ENCODE measurements around the gene SPDYC.
A peak's percentile ranks its signal among the peaks of the same experiment; 100 is the strongest.

SPDYC gene, protein sequence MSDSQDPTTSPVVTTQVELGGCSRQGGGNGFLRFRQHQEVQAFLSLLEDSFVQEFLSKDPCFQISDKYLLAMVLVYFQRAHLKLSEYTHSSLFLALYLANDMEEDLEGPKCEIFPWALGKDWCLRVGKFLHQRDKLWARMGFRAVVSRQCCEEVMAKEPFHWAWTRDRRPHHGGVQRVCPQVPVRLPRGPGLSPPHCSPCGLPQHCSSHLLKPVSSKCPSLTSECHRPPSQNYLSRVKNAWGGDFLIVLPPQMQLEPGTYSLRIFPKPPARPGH

DNA sequence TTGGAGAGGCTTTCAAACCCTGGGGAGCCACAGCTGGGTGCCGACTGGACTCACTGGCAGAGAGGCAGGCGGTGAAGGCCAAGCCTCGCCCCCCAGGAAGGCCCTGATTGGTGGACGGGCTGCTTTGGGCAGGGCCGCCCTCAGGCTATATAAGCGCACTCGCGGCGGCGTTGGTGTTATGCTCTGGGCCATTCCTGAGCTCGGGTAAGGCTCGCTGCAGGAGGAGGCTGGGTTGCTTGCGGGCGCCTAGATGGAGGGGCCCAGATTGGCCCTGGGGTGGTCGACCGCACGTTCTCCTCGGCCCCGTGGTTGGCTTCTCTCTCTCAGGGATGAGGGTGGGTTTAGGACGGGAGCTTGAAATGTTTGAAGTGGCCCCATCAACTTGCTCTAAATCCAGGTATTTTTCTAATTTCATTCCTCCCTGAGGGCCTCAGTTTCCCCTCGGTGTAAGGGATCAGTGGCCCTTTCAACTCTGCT, at the start of gene SPDYC:
Gene SPDYC (plus strand): TSS at position 176 of the 477 bp plus-strand sequence. CDS start 1,125 bp downstream, outside the sequence.
- H3K9me3 Mint-ChIP-seq (ENCODE audit: low read depth) = no peaks in the 10 kb centered on the region

DNA sequence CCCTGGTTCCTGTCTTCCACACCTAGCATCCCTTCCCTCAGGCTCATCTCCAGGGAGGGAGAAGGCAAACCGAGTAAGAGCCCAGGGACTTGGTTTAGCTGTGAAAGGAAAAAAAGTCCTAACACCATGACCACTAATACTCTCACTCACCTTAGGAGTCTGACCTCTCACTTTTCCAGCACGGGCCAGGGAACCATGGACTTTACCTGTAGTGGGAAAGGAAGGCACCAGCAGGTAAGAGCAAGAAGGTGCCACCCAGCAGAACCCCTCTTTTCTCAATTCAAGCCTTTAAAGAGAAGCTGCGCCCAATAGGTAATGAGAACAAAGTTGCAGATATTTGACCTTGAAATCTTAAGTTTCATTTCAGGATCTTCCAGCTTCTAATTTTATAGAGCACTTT, 49.2 kb upstream of the SPDYC start:
- Mint-ChIP-seq H3K36me3 (peaks cover 16% of the 10 kb centered on the region), H3K27me3 (no peaks in the 10 kb centered on the region), H3K4me1 (ENCODE audit: low read depth) (peaks cover 55% of the 10 kb centered on the region), H3K27ac (peak overlapping the region; percentile 100), H3K4me3 (peak overlapping the region; percentile 100), H3K9me3 (ENCODE audit: low read depth) (no peaks in the 10 kb centered on the region)

More for the DNA sequence above, at the start of gene SPDYC:
- Mint-ChIP-seq H3K27ac (no peak within 1 kb of the TSS), H3K36me3 (no peaks in the 10 kb centered on the region), H3K4me1 (ENCODE audit: low read depth) (no peaks in the 10 kb centered on the region), H3K27me3 (no peaks in the 10 kb centered on the region), H3K4me3 (no peak within 1 kb of the TSS)

DNA sequence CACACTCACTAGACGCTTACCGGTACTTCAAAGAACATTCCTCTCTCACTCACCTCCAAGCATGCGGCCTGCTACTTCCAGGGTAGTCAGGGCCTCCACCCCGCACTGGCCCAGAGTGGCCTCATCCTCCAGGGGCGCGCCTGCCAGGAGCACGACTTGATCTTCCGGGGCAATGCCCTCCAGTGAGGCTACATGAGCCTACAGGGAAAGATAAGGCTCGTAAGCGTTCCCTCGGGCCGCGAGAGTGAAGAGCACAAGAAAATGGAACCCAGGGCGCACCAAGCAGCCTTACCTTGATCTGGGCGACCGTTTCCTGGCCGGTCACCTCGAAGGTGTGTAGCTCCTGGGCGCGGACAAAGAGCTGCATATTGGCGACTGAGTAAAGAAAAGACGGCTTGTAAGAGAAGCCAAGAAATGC, 48.6 kb upstream of the SPDYC start:
- Mint-ChIP-seq H3K4me3 (peak overlapping the region; percentile 100), H3K9me3 (ENCODE audit: low read depth) (no peaks in the 10 kb centered on the region), H3K4me1 (ENCODE audit: low read depth) (peaks cover 50% of the 10 kb centered on the region), H3K27ac (peak overlapping the region; percentile 100), H3K36me3 (peaks cover 16% of the 10 kb centered on the region), H3K27me3 (no peaks in the 10 kb centered on the region)

DNA sequence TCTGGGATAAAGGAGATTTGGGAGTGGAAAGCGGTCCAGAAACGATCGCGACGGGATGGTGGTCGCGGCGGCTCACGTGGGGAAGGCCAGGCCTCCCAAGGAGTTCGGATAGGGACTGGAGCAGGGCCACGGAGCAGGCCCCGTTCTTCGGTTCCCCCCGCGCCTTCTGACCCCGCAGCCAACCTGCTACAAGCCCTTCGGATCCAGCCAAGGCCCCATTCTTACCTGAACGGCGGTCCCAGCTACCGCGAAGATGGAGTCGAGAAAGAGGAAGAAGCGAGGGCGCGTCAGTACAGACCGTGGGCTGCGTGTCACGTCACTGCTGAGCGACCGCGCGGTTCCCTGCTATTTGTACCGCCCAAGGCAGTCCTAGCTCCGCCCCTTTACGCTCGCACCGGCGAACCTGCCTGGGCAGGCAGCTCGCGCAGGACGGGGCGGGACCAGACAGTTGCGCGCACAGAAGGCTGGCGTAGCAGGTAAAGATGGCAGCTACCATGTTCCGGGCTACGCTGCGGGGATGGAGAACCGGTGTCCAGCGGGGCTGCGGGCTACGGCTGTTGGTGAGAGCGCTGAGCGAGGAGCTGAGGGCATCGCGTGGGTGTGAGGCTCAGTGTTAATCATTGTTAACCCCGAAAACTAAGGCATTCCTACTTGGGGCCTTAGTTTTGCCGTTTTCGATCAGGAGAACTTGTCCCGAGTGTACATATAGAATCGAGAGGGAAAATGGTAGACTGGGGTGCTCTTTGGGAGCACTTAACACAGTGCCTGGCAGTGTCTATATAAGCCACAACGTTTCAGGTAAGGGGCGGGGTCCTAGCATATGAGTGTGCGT, 48.0 kb upstream of the SPDYC start, which contains the start of the genes FAU and MRPL49:
Gene FAU (minus strand): TSS at position 270 of the 832 bp plus-strand sequence. CDS start 321 bp downstream, outside the sequence.
Gene MRPL49 (plus strand): TSS at position 457 of the 832 bp plus-strand sequence. CDS start 26 bp downstream, at position 483.
- Mint-ChIP-seq H3K36me3 (peaks cover 16% of the 10 kb centered on the region), H3K27ac (peak within 1 kb of the TSS; percentile 100), H3K4me1 (ENCODE audit: low read depth) (peaks cover 48% of the 10 kb centered on the region), H3K4me3 (peak within 1 kb of the TSS; percentile 100), H3K9me3 (ENCODE audit: low read depth) (no peaks in the 10 kb centered on the region), H3K27me3 (no peaks in the 10 kb centered on the region)

DNA sequence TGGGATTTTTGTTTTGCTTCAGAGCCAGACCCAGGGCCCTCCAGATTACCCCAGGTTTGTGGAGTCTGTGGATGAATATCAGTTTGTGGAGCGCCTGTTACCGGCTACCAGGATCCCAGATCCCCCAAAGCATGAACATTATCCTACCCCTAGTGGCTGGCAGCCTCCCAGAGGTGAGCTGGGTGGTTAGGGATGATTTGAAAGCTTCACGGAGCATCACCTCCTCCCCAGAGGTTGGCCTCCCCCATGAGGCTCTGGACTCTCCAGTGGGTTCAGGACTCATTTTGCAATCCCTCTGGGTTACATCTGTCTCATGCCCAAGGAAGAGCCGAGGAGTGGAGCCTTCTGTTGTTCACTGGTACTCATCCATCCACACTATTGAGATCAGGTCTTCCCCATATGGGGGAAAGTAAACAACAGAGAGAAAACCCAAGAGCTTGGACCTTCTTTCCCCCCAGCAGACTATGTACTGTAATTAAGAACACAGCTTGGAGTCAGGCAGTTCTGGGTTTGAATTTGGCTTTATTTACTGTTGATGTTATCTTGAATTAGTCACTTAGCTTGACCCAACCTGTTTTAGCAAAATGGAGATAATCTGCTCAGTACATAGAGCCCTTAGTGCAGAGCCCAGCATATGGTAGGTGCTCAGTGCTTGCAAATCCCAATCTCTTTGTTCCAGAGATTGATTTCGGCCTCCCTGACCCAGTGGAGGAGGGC, 45.4 kb upstream of the SPDYC start:
- H3K36me3 Mint-ChIP-seq = peaks cover 11% of the 10 kb centered on the region
- peak overlapping the region; percentile 38 for H3K27ac Mint-ChIP-seq
- peaks cover 34% of the 10 kb centered on the region for H3K4me1 Mint-ChIP-seq (ENCODE audit: low read depth)
- H3K4me3 Mint-ChIP-seq = peak overlapping the region; percentile 61
- no peaks in the 10 kb centered on the region for H3K9me3 Mint-ChIP-seq (ENCODE audit: low read depth)
- no peaks in the 10 kb centered on the region for H3K27me3 Mint-ChIP-seq

DNA sequence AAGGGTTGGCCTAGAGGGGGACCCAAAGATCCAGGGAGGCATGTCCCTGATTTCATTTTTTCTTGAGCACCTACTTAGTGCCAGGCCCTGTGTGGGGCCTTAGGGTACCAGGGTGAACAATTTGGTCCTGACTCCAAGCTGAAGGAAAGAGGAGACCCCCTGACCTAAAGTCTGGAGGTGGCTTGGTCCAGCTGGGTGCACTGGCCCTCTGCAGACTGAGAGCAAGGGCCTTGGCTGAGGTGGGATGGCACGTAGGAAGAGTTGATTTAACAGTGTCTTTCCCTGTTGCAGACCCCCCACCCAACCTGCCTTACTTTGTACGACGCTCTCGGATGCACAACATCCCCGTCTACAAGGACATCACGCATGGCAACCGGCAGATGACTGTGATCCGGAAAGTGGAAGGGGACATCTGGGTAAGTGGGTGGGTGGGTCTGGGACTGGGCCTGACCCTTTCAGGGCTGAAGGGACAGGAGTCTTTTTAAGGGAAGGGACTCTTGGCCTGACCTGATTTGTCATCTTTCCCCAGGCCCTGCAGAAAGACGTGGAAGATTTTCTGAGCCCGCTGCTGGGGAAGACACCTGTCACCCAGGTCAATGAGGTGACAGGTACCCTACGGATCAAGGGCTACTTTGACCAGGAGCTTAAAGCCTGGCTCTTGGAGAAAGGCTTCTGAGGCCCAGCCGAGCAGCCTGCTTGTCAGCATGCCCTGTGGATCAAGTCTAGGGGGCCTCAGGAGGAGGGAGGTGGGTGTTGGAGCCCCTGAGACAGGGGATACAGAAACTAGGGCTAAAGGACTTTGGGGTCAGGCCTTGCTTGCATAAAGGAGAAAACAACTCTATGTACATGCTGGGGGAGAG, 44.6 kb upstream of the SPDYC start:
- Mint-ChIP-seq H3K9me3 (ENCODE audit: low read depth) (no peaks in the 10 kb centered on the region), H3K27ac (no peak overlapping the region), H3K36me3 (peaks cover 8% of the 10 kb centered on the region), H3K4me1 (ENCODE audit: low read depth) (peaks cover 27% of the 10 kb centered on the region), H3K4me3 (no peak overlapping the region), H3K27me3 (no peaks in the 10 kb centered on the region)

DNA sequence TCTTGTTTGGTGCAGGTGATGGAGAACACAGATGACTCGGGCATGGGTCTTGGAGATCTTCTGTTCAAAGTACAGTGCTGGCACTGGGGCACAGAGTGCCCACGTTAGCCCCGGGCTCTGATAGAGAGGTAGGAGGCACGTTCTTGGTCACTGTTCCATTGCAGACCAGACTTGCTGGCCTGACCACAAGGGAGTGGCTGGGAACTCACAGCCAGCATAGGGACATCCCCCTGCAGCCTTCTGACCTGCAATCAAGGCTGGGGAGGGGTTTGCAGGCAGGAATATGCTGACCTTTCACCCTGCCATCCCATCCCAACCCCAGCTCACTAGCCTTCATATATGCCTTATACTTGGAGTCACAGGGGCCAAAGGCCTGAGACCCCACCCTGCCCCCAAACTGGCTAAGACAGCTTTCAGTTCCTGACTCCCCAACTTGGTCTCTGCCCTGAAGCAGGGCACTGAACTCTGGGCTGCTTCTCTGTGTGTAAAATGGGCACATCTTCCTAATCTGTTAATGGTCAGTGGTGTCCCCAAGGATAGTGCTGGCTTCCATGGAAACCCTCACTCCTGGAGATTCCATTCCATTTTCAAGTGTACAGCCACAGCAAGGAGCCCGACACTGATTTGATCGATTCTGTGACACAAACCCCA, 43.3 kb upstream of the SPDYC start:
- no peaks in the 10 kb centered on the region for H3K9me3 Mint-ChIP-seq (ENCODE audit: low read depth)
- peaks cover 21% of the 10 kb centered on the region for H3K4me1 Mint-ChIP-seq (ENCODE audit: low read depth)
- H3K36me3 Mint-ChIP-seq = peaks cover 3% of the 10 kb centered on the region
- no peaks in the 10 kb centered on the region for H3K27me3 Mint-ChIP-seq
- H3K4me3 Mint-ChIP-seq = no peak overlapping the region
- no peak overlapping the region for H3K27ac Mint-ChIP-seq

DNA sequence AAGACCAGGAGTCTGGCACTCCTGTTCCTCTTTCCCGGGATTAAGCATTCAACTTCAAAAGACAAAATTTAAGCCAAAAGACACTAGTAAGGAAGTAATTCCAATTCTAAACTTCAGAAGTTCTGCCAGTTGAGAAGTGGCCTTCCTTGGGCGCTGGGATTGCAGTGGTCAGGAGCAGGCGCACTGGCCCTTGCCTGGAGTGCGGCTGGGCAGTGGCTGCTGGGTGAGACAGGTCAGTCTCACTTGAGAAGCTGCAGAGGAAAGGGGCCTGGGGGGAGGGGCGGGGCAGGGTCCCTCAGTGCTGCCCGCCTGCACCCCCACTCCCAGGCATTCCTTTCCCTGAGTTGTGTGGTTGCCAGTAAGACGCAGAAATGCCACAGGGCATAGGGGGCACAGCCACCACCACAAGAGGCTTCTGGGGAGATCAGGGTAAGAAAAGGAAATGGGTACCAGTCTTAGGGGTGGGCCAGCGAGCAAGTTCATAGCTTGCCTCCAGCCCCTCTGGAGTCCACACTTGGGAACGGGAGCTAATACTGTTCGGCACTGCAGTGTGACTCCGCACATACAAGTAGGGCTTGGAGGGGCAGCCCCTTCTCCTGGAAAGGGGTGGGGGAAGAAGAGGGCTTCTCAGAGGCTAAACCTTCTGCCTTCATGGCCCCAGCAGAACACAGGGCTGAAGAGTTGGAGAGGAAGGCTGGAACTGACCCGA, 42.4 kb upstream of the SPDYC start:
- no peaks in the 10 kb centered on the region for H3K9me3 Mint-ChIP-seq (ENCODE audit: low read depth)
- no peak overlapping the region for H3K4me3 Mint-ChIP-seq
- H3K27ac Mint-ChIP-seq = no peak overlapping the region
- no peaks in the 10 kb centered on the region for H3K27me3 Mint-ChIP-seq
- no peaks in the 10 kb centered on the region for H3K36me3 Mint-ChIP-seq
- H3K4me1 Mint-ChIP-seq (ENCODE audit: low read depth) = peaks cover 18% of the 10 kb centered on the region

DNA sequence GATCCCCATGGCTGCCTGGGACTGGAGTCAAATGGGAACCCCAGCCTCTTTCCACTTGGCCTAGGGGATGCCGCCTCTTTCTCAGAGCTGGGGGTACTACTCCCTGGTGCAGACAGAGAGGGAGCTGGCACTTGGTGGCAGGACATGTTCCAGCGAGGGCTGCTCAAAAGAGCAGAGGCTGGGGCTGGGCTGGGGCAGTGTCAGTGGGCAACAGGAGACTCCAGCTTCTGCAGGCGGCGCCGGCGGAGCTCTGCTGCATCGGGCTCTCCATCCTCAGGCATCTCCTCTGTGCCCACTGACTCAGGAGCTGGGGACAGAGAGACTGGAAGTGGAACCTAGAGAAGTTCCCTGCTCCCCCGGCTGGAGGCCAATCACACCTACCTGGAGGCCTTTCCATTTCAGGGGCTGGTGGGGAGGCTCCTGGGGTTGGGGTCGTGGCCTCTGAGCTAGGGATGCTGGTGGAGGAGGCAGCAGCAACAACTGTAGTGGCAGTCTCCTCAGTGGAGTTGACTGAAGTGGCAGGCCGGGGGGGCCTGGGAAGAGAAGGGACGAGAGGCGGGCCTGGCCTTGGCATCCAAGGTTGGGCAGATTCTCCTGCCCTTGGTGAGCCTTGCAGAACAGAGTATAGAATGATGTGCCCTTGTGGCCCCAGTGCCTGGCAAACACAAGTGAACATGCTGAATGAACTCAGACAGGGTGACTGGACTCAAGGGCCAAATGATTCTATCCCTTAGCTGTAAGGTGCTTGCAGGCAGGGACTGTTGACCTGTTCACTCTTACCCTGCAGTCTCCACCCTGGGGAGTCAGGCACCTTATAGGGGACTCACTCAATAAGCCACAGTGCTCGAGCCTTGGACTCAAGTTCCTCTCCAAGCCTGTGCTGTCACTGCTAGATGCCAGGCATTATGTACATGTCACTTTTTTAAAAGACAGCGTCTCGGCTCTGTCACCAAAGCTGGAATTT, 41.6 kb upstream of the SPDYC start:
- Mint-ChIP-seq H3K27me3 (no peaks in the 10 kb centered on the region), H3K27ac (no peak overlapping the region), H3K4me1 (ENCODE audit: low read depth) (peaks cover 23% of the 10 kb centered on the region), H3K4me3 (no peak overlapping the region), H3K36me3 (no peaks in the 10 kb centered on the region), H3K9me3 (ENCODE audit: low read depth) (no peaks in the 10 kb centered on the region)

DNA sequence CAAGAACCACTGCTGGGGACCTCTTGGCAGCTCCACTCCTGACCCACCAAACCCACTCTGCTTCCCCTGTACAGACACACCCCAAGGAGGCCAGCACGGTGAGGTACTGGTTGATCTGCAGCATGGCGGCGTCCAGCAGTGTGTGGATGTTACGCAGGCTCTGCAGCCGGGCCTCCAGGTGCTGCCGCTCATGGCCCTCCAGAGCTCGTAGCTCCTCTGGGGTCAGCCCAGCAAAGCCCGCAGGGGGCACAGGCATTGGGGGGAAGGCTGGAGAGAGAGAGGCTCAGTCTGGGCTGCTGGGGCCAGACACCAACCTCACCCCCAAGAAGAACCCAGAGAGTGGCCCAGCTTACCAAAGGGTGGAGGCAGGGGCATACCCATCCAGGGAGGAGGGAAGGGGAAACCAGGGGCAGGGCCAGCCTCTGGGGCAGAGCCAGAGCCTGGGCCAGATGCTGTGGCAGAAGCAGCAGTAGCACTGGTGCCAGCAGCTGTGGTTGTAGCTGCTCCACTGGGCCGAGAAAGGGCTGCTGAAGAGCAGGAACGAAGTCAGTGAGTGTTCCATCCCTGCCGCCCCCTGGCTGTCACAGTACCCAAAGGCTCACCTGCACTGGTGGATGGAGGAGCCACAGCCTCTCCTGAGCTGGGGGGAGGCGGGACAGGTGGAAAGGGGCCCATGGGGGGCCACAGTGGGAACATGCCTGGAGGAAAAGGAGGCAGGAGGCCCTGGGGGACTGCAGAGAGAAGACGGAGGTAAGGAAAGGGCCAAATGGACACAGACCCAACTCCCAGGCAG, 40.2 kb upstream of the SPDYC start:
- no peaks in the 10 kb centered on the region for H3K9me3 Mint-ChIP-seq (ENCODE audit: low read depth)
- no peaks in the 10 kb centered on the region for H3K36me3 Mint-ChIP-seq
- H3K4me1 Mint-ChIP-seq (ENCODE audit: low read depth) = peaks cover 18% of the 10 kb centered on the region
- H3K27ac Mint-ChIP-seq = no peak overlapping the region
- H3K4me3 Mint-ChIP-seq = no peak overlapping the region
- no peaks in the 10 kb centered on the region for H3K27me3 Mint-ChIP-seq

DNA sequence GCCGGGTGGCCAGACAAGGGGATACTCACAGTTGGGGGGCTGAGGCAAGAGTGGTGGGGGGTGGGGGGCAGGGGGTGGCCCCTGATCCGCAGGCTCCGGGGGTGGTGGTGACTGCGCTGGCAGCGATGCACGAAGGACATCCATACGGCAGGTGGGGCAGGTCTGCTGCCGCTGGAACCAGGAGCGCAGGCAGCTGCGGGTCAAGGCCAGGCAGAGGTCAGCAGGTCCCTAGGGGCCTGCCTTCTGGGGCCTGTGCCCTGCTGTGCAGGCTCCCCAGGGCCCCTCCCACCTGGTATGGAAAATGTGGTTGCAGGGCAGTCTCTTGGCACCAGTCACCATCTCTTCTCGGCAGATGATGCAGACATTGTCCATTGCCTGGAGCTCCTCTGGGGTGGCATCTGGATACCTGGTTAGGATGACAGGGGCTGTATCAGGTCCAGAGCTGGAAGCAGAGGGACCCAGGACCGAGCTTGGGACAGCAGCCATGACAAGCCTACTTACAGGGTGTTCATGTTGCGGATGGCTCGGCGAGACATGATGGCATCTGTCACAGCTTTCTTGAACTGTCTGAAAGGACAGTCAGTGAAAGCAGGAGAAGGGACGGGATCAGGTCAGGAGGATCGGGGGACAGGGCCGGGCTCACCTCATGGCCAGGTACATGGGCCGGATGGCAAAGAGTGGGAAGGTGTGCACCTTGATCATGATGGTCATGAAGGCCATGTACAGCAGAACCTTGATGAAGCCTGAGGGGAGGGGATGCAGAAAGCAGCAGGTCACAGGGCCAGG, 39.2 kb upstream of the SPDYC start:
- no peaks in the 10 kb centered on the region for H3K9me3 Mint-ChIP-seq (ENCODE audit: low read depth)
- peaks cover 24% of the 10 kb centered on the region for H3K4me1 Mint-ChIP-seq (ENCODE audit: low read depth)
- peak overlapping the region; percentile 23 for H3K4me3 Mint-ChIP-seq
- H3K27me3 Mint-ChIP-seq = no peaks in the 10 kb centered on the region
- no peaks in the 10 kb centered on the region for H3K36me3 Mint-ChIP-seq
- H3K27ac Mint-ChIP-seq = peak overlapping the region; percentile 70

Data from activated naive CD8-positive, alpha-beta T cell (primary cell).